Lower leg skin (tissue), 4 donors: ENCODE measurements around the gene SNAPC5. TPM values are rescaled to one million over a fixed set of nuclear protein-coding genes. Genes with fewer than 3 reads are reported as not detected.

Source experiments
- DNase-seq, 2 donors: peaks; one replicate each; pipeline ENCODE4 v3.0.0-alpha.2; 2019; ENCODE audit warnings: low spot score in 2 of 2
- H3K4me3 ChIP-seq: fragments of 200-600 bp; sonication (generic); 2 replicates; pipeline ENCODE4 v1.5.1; 2017; ENCODE audit warnings: mild to moderate bottlenecking, low read depth; ENCODE audit not compliant: poor library complexity, severe bottlenecking
- POLR2A ChIP-seq, 2 donors: fragments of 450-650 bp; IDR thresholded peaks; one replicate each; pipeline ENCODE4 v1.6.1; 2016 to 2017; ENCODE audit warnings: antibody characterized with exemption in 2 of 2, mild to moderate bottlenecking in 1 of 2, moderate library complexity in 1 of 2
- WGBS, 2 donors: methylation state at CpG; one replicate each; pipeline ENCODE4 v1.1.5; 2018; 5-methylcytosine and 5-hydroxymethylcytosine counted together
- intact Hi-C: fragments of 100-400 bp; cut with DNase I; formaldehyde crosslinking; loops from one replicate; pipeline ENCODE4 v1.15.0; 2023; ENCODE audit warnings: low total_unique reads
- total RNA-seq, 4 donors: library from RNA; depleted of rRNA; stranded (reverse); fragments of >200 nt; gene quantifications; one replicate each; pipeline ENCODE4 v1.1.0, GENCODE V29; 2016
- TF ChIP-seq, protein P1 (sequence below), 3 donors: fragments of 450-650 bp; IDR thresholded peaks; one replicate each; pipeline ENCODE4 v1.5.1; 2016; ENCODE audit warnings: antibody characterized with exemption in 3 of 3, mild to moderate bottlenecking in 3 of 3, moderate library complexity in 2 of 3

SNAPC5 gene
- total RNA-seq, 4 donors from 2014 or later, result 17.1 to 26.3 (median 23.6) TPM

- TF ChIP-seq, protein P1, sequence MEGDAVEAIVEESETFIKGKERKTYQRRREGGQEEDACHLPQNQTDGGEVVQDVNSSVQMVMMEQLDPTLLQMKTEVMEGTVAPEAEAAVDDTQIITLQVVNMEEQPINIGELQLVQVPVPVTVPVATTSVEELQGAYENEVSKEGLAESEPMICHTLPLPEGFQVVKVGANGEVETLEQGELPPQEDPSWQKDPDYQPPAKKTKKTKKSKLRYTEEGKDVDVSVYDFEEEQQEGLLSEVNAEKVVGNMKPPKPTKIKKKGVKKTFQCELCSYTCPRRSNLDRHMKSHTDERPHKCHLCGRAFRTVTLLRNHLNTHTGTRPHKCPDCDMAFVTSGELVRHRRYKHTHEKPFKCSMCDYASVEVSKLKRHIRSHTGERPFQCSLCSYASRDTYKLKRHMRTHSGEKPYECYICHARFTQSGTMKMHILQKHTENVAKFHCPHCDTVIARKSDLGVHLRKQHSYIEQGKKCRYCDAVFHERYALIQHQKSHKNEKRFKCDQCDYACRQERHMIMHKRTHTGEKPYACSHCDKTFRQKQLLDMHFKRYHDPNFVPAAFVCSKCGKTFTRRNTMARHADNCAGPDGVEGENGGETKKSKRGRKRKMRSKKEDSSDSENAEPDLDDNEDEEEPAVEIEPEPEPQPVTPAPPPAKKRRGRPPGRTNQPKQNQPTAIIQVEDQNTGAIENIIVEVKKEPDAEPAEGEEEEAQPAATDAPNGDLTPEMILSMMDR (IDR thresholded peaks at IDR 0.05), result no peak
- no peak for TF ChIP-seq POLR2A (IDR thresholded peaks at IDR 0.05)
- no peak for DNase-seq
- WGBS, 2 donors, result 80 to 84% methylated on average over 3 of the region's 3 CpGs
- intact Hi-C loops, result no loop called here
- H3K4me3 ChIP-seq, result no peak overlapping the region
These were observed 26.4 kb upstream of the SNAPC5 start for GRCh38 chr15:66523926-66524325.

- intact Hi-C loops, result no loop called here
- WGBS, 2 donors, result 90 to 97% methylated on average over 2 of the region's 2 CpGs
- no peak overlapping the region for H3K4me3 ChIP-seq
- TF ChIP-seq, protein P1 (IDR thresholded peaks at IDR 0.05), result no peak
- no peak for TF ChIP-seq POLR2A (IDR thresholded peaks at IDR 0.05)
- no peak for DNase-seq
These were observed 18.4 kb upstream of the SNAPC5 start for GRCh38 chr15:66515901-66516322.

DNA sequence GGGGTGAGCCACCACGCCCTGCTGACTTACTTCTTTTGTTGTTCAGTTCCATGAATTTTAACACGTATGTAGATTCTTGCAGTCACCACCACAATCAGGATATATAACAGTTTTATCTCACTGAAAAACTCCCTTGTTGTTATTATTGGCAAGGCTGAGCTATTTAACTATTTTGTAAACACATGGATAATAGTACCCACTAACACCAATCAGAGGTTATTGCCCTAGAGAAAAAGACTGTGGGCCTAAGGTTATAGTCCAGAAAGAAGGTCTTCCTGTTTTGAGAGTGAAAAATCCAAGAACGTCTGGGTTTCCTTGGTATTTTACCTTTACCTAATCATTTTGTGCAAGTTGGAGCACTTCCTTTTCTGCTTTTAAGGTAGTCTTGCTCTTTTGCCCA lies 17.0 kb upstream of the SNAPC5 start:
- intact Hi-C loops, result no loop called here
- H3K4me3 ChIP-seq, result no peak overlapping the region
- no peak for TF ChIP-seq POLR2A (IDR thresholded peaks at IDR 0.05)
- TF ChIP-seq, protein P1 (IDR thresholded peaks at IDR 0.05), result no peak
- 80 to 85% methylated on average over 3 of the region's 3 CpGs for WGBS, 2 donors
- no peak for DNase-seq

- WGBS, 2 donors, result 91 to 92% methylated on average over 3 of the region's 3 CpGs
- no peak overlapping the region for H3K4me3 ChIP-seq
- TF ChIP-seq POLR2A (IDR thresholded peaks at IDR 0.05), result no peak
- TF ChIP-seq, protein P1 (IDR thresholded peaks at IDR 0.05), result no peak
- intact Hi-C loops, result no loop called here
- DNase-seq, result no peak
These were observed 10.8 kb upstream of the SNAPC5 start for GRCh38 chr15:66508293-66508883.

DNA sequence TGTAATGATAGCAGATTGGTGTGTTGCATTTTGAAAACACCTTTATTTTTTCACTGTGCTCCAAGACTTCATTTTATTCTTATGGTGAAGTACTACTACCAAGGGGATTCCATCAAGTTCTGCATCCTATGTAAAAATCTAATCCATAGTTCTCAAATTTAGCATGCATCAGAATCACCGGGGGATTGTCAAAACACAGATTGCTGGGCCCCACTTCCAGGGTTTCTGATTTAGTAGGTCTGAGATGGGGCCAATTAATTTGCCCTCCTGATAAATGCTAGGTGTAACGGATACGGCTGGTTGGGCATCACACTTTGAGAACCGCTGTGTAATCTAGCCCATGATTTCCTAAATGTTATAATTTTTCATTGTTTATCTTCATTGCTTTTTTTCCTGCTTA lies 8.3 kb upstream of the SNAPC5 start:
- TF ChIP-seq, protein P1 (IDR thresholded peaks at IDR 0.05), result no peak
- TF ChIP-seq POLR2A (IDR thresholded peaks at IDR 0.05), result no peak
- WGBS, 2 donors, result 33 to 42% methylated on average over 4 of the region's 4 CpGs
- H3K4me3 ChIP-seq, result peak overlapping the region; percentile 78
- intact Hi-C loops, result no loop called here
- DNase-seq, result no peak

DNA sequence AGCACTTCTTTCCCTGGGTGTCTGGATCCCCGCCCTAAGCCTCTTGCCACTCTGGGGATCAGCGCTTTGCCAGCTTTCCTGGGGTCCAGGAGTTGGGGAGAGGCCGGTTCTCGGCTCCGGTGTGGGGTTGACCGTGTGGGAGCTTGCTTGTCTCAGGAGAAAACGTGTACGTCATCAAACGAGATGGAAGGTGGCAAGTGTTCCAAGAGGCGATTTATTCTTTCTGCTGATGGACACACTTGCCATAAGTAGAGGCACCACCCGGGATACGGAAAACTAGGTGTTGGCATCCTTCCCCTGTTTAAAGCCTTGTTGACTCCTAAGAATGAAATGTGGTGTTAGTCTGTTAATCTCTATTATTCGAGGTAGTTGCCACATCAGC lies 7.9 kb upstream of the SNAPC5 start:
- intact Hi-C loops, result no loop called here
- WGBS, 2 donors, result 0 to 2% methylated on average over 13 of the region's 13 CpGs
- peak overlapping the region; percentile 78 for H3K4me3 ChIP-seq
- DNase-seq, result peak in 1 of 2 donors; percentile 75
- no peak for TF ChIP-seq POLR2A (IDR thresholded peaks at IDR 0.05)
- TF ChIP-seq, protein P1 (IDR thresholded peaks at IDR 0.05), result no peak
